HG03342 (cell line): ENCODE measurements around the gene CTF1.
"Not testable (repeated sequence)": the region's sequence is repeated elsewhere in the genome, so short reads cannot be mapped to it uniquely, and the experiment has no call there.

Source experiments
- ATAC-seq: cut with Tn5 transposase; IDR thresholded peaks from one replicate; pipeline ENCODE4 v1.9.1; 2021; ENCODE audit warnings: mild to moderate bottlenecking, moderate library complexity; ENCODE audit not compliant: unreplicated experiment

CTF1 gene

GRCh38 chr16:30896261-30896888 lies at the start of gene CTF1:
Gene CTF1 (plus strand): TSS chr16:30896614. CDS start chr16:30896644, 30 bp downstream.
- ATAC-seq, result no peak

- ATAC-seq, result no peak
Observed at GRCh38 chr16:30846649-30847402, 49.6 kb upstream of the CTF1 start.

GRCh38 chr16:30850246-30850645 lies 46.2 kb upstream of the CTF1 start:
- ATAC-seq, result no peak

GRCh38 chr16:30853758-30854157 lies 42.7 kb upstream of the CTF1 start:
- ATAC-seq, result no peak

- ATAC-seq, result no peak
Observed at GRCh38 chr16:30858111-30858495, 38.3 kb upstream of the CTF1 start.

- no peak for ATAC-seq
Observed at GRCh38 chr16:30858829-30859423, 37.5 kb upstream of the CTF1 start.

- not testable (repeated sequence) for ATAC-seq
Observed at GRCh38 chr16:30860729-30861128, 35.7 kb upstream of the CTF1 start.

- ATAC-seq, result not testable (repeated sequence)
Observed at GRCh38 chr16:30863178-30863577, 33.2 kb upstream of the CTF1 start.

- ATAC-seq, result no peak
Observed at GRCh38 chr16:30866031-30866430, 30.4 kb upstream of the CTF1 start.

- no peak for ATAC-seq
Observed at GRCh38 chr16:30867747-30868146, 28.7 kb upstream of the CTF1 start.

- ATAC-seq, result no peak
Observed at GRCh38 chr16:30870904-30871303, 25.5 kb upstream of the CTF1 start.

GRCh38 chr16:30874244-30874820 lies 22.1 kb upstream of the CTF1 start:
- no peak for ATAC-seq

- ATAC-seq, result peak; percentile 79
Observed at GRCh38 chr16:30874821-30875717, 21.3 kb upstream of the CTF1 start.

- ATAC-seq, result peak; percentile 3
Observed at GRCh38 chr16:30875871-30876801, 20.3 kb upstream of the CTF1 start.

GRCh38 chr16:30876867-30877266 lies 19.5 kb upstream of the CTF1 start:
- ATAC-seq, result no peak

GRCh38 chr16:30882429-30883310 lies 13.7 kb upstream of the CTF1 start:
- no peak for ATAC-seq

GRCh38 chr16:30884760-30885159 lies 11.7 kb upstream of the CTF1 start:
- no peak for ATAC-seq

- no peak for ATAC-seq
Observed at GRCh38 chr16:30885196-30885595, 11.2 kb upstream of the CTF1 start.

- no peak for ATAC-seq
Observed at GRCh38 chr16:30886145-30886544, 10.3 kb upstream of the CTF1 start.
